ENCODE data around the gene UNCX. TPM values are rescaled to one million over a fixed set of nuclear protein-coding genes. Genes with fewer than 3 reads are reported as not detected.

The UNCX gene
- total and polyA plus RNA-seq, 2 experiments from 2014 or later: 6.7 to 11.8 TPM

- TF ChIP-seq CTCF (IDR thresholded peaks at IDR 0.05; ENCODE audit: low read depth, low read length): no peak
- H3K27me3 ChIP-seq: peaks cover 28% of the 10 kb centered on the region
- no peak for DNase-seq (ENCODE audit: low read depth in 1 of 2, low spot score in 1 of 2)
- H3K36me3 ChIP-seq: no peaks in the 10 kb centered on the region
- no peak overlapping the region for H3K27ac ChIP-seq
- H3K9me3 ChIP-seq (ENCODE audit: low read depth): no peaks in the 10 kb centered on the region
- H3K4me3 ChIP-seq: no peak overlapping the region
- H3K4me1 ChIP-seq (ENCODE audit: low read depth): no peaks in the 10 kb centered on the region
Observed at GRCh38 chr7:1267016-1267900, 34.6 kb downstream of the UNCX start.

- Histone ChIP-seq H3K9me3 (ENCODE audit: low read depth) (no peaks in the 10 kb centered on the region), H3K4me3 (no peak overlapping the region), H3K27ac (no peak overlapping the region), H3K27me3 (peaks cover 28% of the 10 kb centered on the region), H3K4me1 (ENCODE audit: low read depth) (no peaks in the 10 kb centered on the region), H3K36me3 (no peaks in the 10 kb centered on the region)
- no peak for DNase-seq (ENCODE audit: low read depth in 1 of 2, low spot score in 1 of 2)
- TF ChIP-seq CTCF (IDR thresholded peaks at IDR 0.05; ENCODE audit: low read depth, low read length): no peak
Observed at GRCh38 chr7:1268076-1268815, 35.6 kb downstream of the UNCX start.

- Histone ChIP-seq H3K27ac (no peak overlapping the region), H3K9me3 (ENCODE audit: low read depth) (no peaks in the 10 kb centered on the region), H3K4me1 (ENCODE audit: low read depth) (no peaks in the 10 kb centered on the region), H3K27me3 (peaks cover 24% of the 10 kb centered on the region), H3K36me3 (no peaks in the 10 kb centered on the region), H3K4me3 (no peak overlapping the region)
- DNase-seq (ENCODE audit: low read depth in 1 of 2, low spot score in 1 of 2): no peak
- no peak for TF ChIP-seq CTCF (IDR thresholded peaks at IDR 0.05; ENCODE audit: low read depth, low read length)
Observed at GRCh38 chr7:1268866-1269265, 36.2 kb downstream of the UNCX start.

- Histone ChIP-seq H3K36me3 (no peaks in the 10 kb centered on the region), H3K27me3 (peaks cover 20% of the 10 kb centered on the region), H3K4me3 (no peak overlapping the region), H3K9me3 (ENCODE audit: low read depth) (no peaks in the 10 kb centered on the region), H3K4me1 (ENCODE audit: low read depth) (no peaks in the 10 kb centered on the region), H3K27ac (no peak overlapping the region)
- TF ChIP-seq CTCF (IDR thresholded peaks at IDR 0.05; ENCODE audit: low read depth, low read length): no peak
- DNase-seq (ENCODE audit: low read depth in 1 of 2, low spot score in 1 of 2): no peak
Observed at GRCh38 chr7:1269336-1269890, 36.7 kb downstream of the UNCX start.

GRCh38 chr7:1270181-1270580, 37.5 kb downstream of the UNCX start:
- Histone ChIP-seq H3K27me3 (peaks cover 12% of the 10 kb centered on the region), H3K27ac (no peak overlapping the region), H3K4me1 (ENCODE audit: low read depth) (no peaks in the 10 kb centered on the region), H3K9me3 (ENCODE audit: low read depth) (no peaks in the 10 kb centered on the region), H3K36me3 (no peaks in the 10 kb centered on the region), H3K4me3 (no peak overlapping the region)
- TF ChIP-seq CTCF (IDR thresholded peaks at IDR 0.05; ENCODE audit: low read depth, low read length): no peak
- DNase-seq (ENCODE audit: low read depth in 1 of 2, low spot score in 1 of 2): no peak

Measured in cardiac muscle cell (in vitro differentiated cells and primary cell).